ENCODE measurements around the gene COL16A1.

The COL16A1 gene

DNA sequence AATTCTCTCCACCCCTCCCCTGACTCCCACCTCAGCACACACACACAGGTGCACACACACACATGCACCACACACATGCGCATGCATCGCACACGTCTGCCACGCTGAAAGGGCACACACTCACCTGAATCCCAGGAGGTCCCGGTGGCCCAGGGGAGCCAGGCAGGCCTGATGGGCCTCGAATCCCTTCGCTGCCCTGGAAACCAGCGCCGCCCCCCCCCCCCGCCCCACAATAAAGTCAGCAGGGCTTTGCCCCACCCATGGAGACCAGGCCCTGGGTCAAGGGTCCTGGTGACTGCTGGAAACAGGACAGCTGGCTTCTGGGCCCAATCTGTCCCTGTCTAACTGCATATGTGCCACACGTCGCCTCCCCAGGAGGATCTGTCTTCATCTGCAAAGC, 41.4 kb downstream of the COL16A1 start:
- Histone ChIP-seq H3F3A (ENCODE audit: insufficient read depth, low read length) (no peaks in the 10 kb centered on the region), H3K9me3 (replicated peaks; ENCODE audit: insufficient read depth, low read length) (no peaks in the 10 kb centered on the region), H3K79me2 (ENCODE audit: low read length) (no peaks in the 10 kb centered on the region), H3K36me3 (replicated peaks; ENCODE audit: insufficient read depth, low read length) (no peaks in the 10 kb centered on the region), H3K4me3 (ENCODE audit: low read length) (no peak overlapping the region), H3K4me1 (ENCODE audit: low read length) (no peaks in the 10 kb centered on the region), H3K27ac (ENCODE audit: low read length) (no peak overlapping the region), H3K9me2 (replicated peaks; ENCODE audit: insufficient read depth, low read length) (no peaks in the 10 kb centered on the region), H3K4me2 (ENCODE audit: low read depth, low read length) (no peak overlapping the region), H4K20me1 (ENCODE audit: insufficient read depth, low read length) (no peaks in the 10 kb centered on the region), H2AFZ (ENCODE audit: low read length) (no peak overlapping the region), H3K9ac (ENCODE audit: low read length) (no peak overlapping the region), H3K27me3 (replicated peaks; ENCODE audit: insufficient read depth, low read length) (peaks cover 57% of the 10 kb centered on the region)
- no peak for TF ChIP-seq EZH2 (optimal IDR thresholded peaks at IDR 0.05; ENCODE audit: low read depth, low read length)
- no peak for TF ChIP-seq EZH2phosphoT487 (IDR thresholded peaks at IDR 0.05; ENCODE audit: low read length)
- TF ChIP-seq, protein P1, sequence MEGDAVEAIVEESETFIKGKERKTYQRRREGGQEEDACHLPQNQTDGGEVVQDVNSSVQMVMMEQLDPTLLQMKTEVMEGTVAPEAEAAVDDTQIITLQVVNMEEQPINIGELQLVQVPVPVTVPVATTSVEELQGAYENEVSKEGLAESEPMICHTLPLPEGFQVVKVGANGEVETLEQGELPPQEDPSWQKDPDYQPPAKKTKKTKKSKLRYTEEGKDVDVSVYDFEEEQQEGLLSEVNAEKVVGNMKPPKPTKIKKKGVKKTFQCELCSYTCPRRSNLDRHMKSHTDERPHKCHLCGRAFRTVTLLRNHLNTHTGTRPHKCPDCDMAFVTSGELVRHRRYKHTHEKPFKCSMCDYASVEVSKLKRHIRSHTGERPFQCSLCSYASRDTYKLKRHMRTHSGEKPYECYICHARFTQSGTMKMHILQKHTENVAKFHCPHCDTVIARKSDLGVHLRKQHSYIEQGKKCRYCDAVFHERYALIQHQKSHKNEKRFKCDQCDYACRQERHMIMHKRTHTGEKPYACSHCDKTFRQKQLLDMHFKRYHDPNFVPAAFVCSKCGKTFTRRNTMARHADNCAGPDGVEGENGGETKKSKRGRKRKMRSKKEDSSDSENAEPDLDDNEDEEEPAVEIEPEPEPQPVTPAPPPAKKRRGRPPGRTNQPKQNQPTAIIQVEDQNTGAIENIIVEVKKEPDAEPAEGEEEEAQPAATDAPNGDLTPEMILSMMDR (IDR thresholded peaks at IDR 0.05; ENCODE audit: low read length): no peak
- no peak for DNase-seq

DNA sequence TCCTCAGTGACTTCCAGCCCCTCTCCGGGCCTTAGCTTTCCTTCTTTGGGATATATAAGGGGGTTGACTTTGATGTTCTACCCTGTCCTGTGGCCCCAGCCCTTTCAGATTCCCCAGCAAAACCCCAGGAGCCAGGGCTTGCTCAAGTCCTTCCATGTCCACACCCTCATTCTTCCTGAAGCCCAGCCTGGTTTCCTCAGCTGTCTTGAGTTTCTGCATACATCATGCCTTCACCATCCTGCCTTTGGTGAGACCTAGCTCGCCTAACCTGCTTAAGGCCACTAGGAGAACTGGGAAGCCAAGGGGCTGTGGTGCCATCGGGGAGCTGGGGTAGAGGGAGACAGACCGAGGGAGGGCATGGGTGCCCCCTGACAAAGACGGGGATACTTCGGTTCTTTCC, 42.0 kb downstream of the COL16A1 start:
- H3K79me2 ChIP-seq (ENCODE audit: low read length): no peaks in the 10 kb centered on the region
- no peak for DNase-seq
- TF ChIP-seq EZH2 (optimal IDR thresholded peaks at IDR 0.05; ENCODE audit: low read depth, low read length) (no peak), EZH2phosphoT487 (IDR thresholded peaks at IDR 0.05; ENCODE audit: low read length) (no peak)
- TF ChIP-seq, protein P1 (IDR thresholded peaks at IDR 0.05; ENCODE audit: low read length): no peak
- H3K4me3 ChIP-seq (ENCODE audit: low read length): no peak overlapping the region
- H3K4me2 ChIP-seq (ENCODE audit: low read depth, low read length): no peak overlapping the region
- peaks cover 61% of the 10 kb centered on the region for H3K27me3 ChIP-seq (replicated peaks; ENCODE audit: insufficient read depth, low read length)
- H3K36me3 ChIP-seq (replicated peaks; ENCODE audit: insufficient read depth, low read length): no peaks in the 10 kb centered on the region
- no peak overlapping the region for H3K27ac ChIP-seq (ENCODE audit: low read length)
- H3K9me2 ChIP-seq (replicated peaks; ENCODE audit: insufficient read depth, low read length): no peaks in the 10 kb centered on the region
- no peaks in the 10 kb centered on the region for H4K20me1 ChIP-seq (ENCODE audit: insufficient read depth, low read length)
- H2AFZ ChIP-seq (ENCODE audit: low read length): no peak overlapping the region
- no peaks in the 10 kb centered on the region for H3K4me1 ChIP-seq (ENCODE audit: low read length)
- H3K9me3 ChIP-seq (replicated peaks; ENCODE audit: insufficient read depth, low read length): no peaks in the 10 kb centered on the region
- H3K9ac ChIP-seq (ENCODE audit: low read length): no peak overlapping the region
- no peaks in the 10 kb centered on the region for H3F3A ChIP-seq (ENCODE audit: insufficient read depth, low read length)

DNA sequence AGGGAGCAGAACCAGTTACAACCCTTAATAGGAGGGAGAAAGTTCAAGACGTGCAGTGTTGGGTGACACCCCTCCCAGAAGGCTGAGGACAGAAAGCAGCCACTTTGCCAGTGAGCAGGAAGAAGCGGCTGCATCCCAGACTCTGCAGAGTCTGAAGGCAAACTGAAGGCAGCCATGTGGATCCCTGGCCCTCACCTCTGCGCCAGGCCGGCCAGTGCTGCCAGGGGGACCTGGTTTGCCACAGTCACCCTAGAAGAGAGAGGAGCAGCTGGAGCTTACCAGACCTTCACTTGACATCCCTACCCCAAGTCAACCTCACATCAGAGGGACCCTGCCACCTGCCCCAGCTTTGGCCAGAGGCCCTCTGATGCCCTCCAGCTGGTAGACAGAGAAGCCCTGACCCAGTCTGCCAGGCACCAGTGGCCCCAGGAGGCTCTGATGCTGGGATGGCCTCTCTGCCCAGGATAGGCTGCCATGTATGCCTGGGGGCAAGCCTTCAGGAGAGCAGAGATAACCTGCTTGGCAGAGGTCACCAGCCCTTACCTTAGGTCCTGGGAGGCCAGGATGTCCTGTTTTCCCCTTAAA, 42.9 kb downstream of the COL16A1 start:
- Histone ChIP-seq H4K20me1 (ENCODE audit: insufficient read depth, low read length) (no peaks in the 10 kb centered on the region), H3K27me3 (replicated peaks; ENCODE audit: insufficient read depth, low read length) (peaks cover 68% of the 10 kb centered on the region), H3K4me3 (ENCODE audit: low read length) (no peak overlapping the region), H3K4me1 (ENCODE audit: low read length) (no peaks in the 10 kb centered on the region), H3K9me3 (replicated peaks; ENCODE audit: insufficient read depth, low read length) (no peaks in the 10 kb centered on the region), H3K79me2 (ENCODE audit: low read length) (no peaks in the 10 kb centered on the region), H3K9me2 (replicated peaks; ENCODE audit: insufficient read depth, low read length) (no peaks in the 10 kb centered on the region), H3K9ac (ENCODE audit: low read length) (no peak overlapping the region), H3K4me2 (ENCODE audit: low read depth, low read length) (no peak overlapping the region), H2AFZ (ENCODE audit: low read length) (no peak overlapping the region), H3K27ac (ENCODE audit: low read length) (no peak overlapping the region), H3F3A (ENCODE audit: insufficient read depth, low read length) (no peaks in the 10 kb centered on the region), H3K36me3 (replicated peaks; ENCODE audit: insufficient read depth, low read length) (no peaks in the 10 kb centered on the region)
- DNase-seq: no peak
- TF ChIP-seq EZH2phosphoT487 (IDR thresholded peaks at IDR 0.05; ENCODE audit: low read length): no peak

DNA sequence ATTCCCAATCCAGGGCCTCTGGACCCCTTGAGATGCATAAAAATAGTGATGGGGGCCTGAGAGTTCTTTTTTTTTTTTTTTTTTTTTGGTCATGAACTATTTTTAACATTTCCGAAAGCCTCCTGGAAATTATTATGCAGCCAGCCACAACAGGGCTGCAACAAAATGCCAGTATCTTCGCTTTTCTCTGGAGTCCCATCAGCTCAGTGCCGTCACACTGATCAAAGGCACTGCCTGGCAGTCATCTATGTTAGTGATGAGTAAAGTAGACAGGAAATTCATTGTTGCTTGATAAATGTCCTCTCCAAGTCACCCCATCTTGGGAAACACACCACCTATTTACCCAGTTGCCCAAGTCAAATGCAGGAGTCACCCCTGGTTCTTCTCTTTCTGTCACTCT, 43.9 kb downstream of the COL16A1 start:
- Histone ChIP-seq H3K36me3 (replicated peaks; ENCODE audit: insufficient read depth, low read length) (no peaks in the 10 kb centered on the region), H3K79me2 (ENCODE audit: low read length) (no peaks in the 10 kb centered on the region), H3K27me3 (replicated peaks; ENCODE audit: insufficient read depth, low read length) (peaks cover 74% of the 10 kb centered on the region), H3K9ac (ENCODE audit: low read length) (no peak overlapping the region), H4K20me1 (ENCODE audit: insufficient read depth, low read length) (no peaks in the 10 kb centered on the region), H3K4me2 (ENCODE audit: low read depth, low read length) (no peak overlapping the region), H3K9me3 (replicated peaks; ENCODE audit: insufficient read depth, low read length) (no peaks in the 10 kb centered on the region), H3K4me3 (ENCODE audit: low read length) (no peak overlapping the region), H2AFZ (ENCODE audit: low read length) (no peak overlapping the region), H3K9me2 (replicated peaks; ENCODE audit: insufficient read depth, low read length) (no peaks in the 10 kb centered on the region), H3F3A (ENCODE audit: insufficient read depth, low read length) (no peaks in the 10 kb centered on the region), H3K4me1 (ENCODE audit: low read length) (no peaks in the 10 kb centered on the region), H3K27ac (ENCODE audit: low read length) (no peak overlapping the region)
- TF ChIP-seq EZH2 (optimal IDR thresholded peaks at IDR 0.05; ENCODE audit: low read depth, low read length): no peak
- TF ChIP-seq EZH2phosphoT487 (IDR thresholded peaks at IDR 0.05; ENCODE audit: low read length): no peak
- TF ChIP-seq, protein P1 (IDR thresholded peaks at IDR 0.05; ENCODE audit: low read length): no peak
- no peak for DNase-seq

Measured in MM.1S (cell line).